Caco-2 (cell line): ENCODE measurements around the gene CSRP2. TPM values are rescaled to one million over a fixed set of nuclear protein-coding genes. Genes with fewer than 3 reads are reported as not detected.

Experiments used
- BruUV-seq: library from RNA; stranded (reverse); fragments of 400-500 nt; replicated peaks from 2 replicates; lab custom pipeline; 2021; lab: Mats Ljungman, UMichigan
- CTCF ChIA-PET: fragments of 300-600 bp; sonication (Branson Sonifier 250); formaldehyde crosslinking; loops from one replicate; lab custom pipeline; 2022; ENCODE audit warnings: antibody characterized with exemption; lab: Charles Lee
- POLR2A ChIA-PET: fragments of 300-600 bp; sonication (Branson Sonifier 250); formaldehyde crosslinking; loops from one replicate; lab custom pipeline; 2022; ENCODE audit warnings: antibody characterized with exemption; lab: Charles Lee
- DNase-seq, 2 experiments: peaks; one replicate each; pipeline versions ENCODE4 v3.0.0 to v3.0.0-alpha.2; 2020 to 2022
- H3K27me3 ChIP-seq: replicated peaks from 2 replicates; pipeline ENCODE4 v1.6.0; 2011; ENCODE audit warnings: low read length; ENCODE audit not compliant: control insufficient read depth, insufficient read depth
- H3K36me3 ChIP-seq: 2 replicates; pipeline ENCODE4 v1.5.1; 2011; ENCODE audit warnings: low read length; ENCODE audit not compliant: control insufficient read depth, insufficient read depth
- H3K4me1 ChIP-seq: fragments of 250-450 bp; sonication (Bioruptor Pico); 2 replicates; pipeline ENCODE4 v1.5.1; 2020; ENCODE audit warnings: mild to moderate bottlenecking
- H3K4me3 ChIP-seq: 2 replicates; pipeline ENCODE4 v1.5.1; 2011; ENCODE audit warnings: low read depth, mild to moderate bottlenecking, control low read depth, low read length
- H3K9me3 ChIP-seq: fragments of 250-450 bp; sonication (Bioruptor Pico); 2 replicates; pipeline ENCODE4 v1.5.1; 2020; ENCODE audit warnings: mild to moderate bottlenecking, moderate library complexity
- H3K27ac Mint-ChIP-seq: one replicate; pipeline ENCODE4 v1.8.0; 2022; ENCODE audit warnings: mixed read lengths; ENCODE audit not compliant: unreplicated experiment
- H3K27me3 Mint-ChIP-seq: one replicate; pipeline ENCODE4 v1.8.0; 2022; ENCODE audit warnings: mixed read lengths; ENCODE audit not compliant: insufficient read depth, unreplicated experiment
- H3K36me3 Mint-ChIP-seq: one replicate; pipeline ENCODE4 v1.8.0; 2022; ENCODE audit warnings: mild to moderate bottlenecking, mixed read lengths; ENCODE audit not compliant: insufficient read depth, unreplicated experiment
- H3K4me1 Mint-ChIP-seq: one replicate; pipeline ENCODE4 v1.8.0; 2022; ENCODE audit warnings: low read depth, mixed read lengths; ENCODE audit not compliant: unreplicated experiment
- H3K4me3 Mint-ChIP-seq: one replicate; pipeline ENCODE4 v1.8.0; 2022; ENCODE audit warnings: mild to moderate bottlenecking, moderate library complexity, mixed read lengths; ENCODE audit not compliant: unreplicated experiment
- H3K9me3 Mint-ChIP-seq: one replicate; pipeline ENCODE4 v1.8.0; 2022; ENCODE audit warnings: mixed read lengths; ENCODE audit not compliant: unreplicated experiment
- intact Hi-C: fragments of 100-400 bp; cut with micrococcal nuclease; formaldehyde crosslinking; loops from one replicate; pipeline ENCODE4 v1.10.0; 2022; ENCODE audit not compliant: unreplicated experiment
- total RNA-seq: library from RNA; stranded (reverse); gene quantifications from 2 replicates; pipeline ENCODE4 v1.2.3, GENCODE V29; 2022
- TF ChIP-seq, protein P1 (sequence below), 2 experiments: fragments of 200-600 bp in 1 of 2; IDR thresholded peaks; 1 replicate in 1 of 2; 2 replicates in 1 of 2; pipeline versions ENCODE4 v1.5.1 to v1.8.0; 2011 to 2022; ENCODE audit warnings: antibody characterized with exemption in 1 of 2, control low read depth in 1 of 2, inconsistent platforms in 1 of 2, low read depth in 1 of 2, low read length in 1 of 2, mild to moderate bottlenecking in 1 of 2, moderate library complexity in 1 of 2; ENCODE audit not compliant: insufficient read depth in 1 of 2, severe bottlenecking in 1 of 2, unreplicated experiment in 1 of 2

CSRP2 gene
- total RNA-seq, 1 experiment from 2014 or later: 27.9 TPM

DNA sequence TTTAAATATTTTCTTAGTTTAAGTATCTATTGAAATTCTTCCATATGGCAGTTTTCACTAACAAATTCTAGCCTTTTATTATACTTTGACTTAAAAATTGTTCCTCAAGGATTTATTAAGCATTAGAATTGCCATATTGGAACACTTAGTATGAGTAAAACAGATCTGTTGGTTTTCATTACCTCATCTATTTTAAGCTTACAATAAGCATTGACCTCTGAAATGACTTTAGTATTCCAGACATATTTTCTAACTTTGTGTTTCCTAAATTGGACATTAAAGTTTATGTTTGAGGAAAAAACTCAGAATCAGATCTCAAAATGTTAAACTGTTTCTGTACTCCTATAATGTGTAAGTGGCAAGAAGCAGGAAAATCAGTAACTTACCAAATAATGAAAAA, 48.4 kb downstream of the CSRP2 start:
- no peak overlapping the region for H3K4me3 Mint-ChIP-seq
- POLR2A ChIA-PET: no interaction called here
- peaks cover 4% of the 10 kb centered on the region for H3K36me3 Mint-ChIP-seq
- H3K9me3 ChIP-seq: no peaks in the 10 kb centered on the region
- H3K27me3 Mint-ChIP-seq: no peaks in the 10 kb centered on the region
- intact Hi-C loops: no loop called here
- TF ChIP-seq, protein P1, sequence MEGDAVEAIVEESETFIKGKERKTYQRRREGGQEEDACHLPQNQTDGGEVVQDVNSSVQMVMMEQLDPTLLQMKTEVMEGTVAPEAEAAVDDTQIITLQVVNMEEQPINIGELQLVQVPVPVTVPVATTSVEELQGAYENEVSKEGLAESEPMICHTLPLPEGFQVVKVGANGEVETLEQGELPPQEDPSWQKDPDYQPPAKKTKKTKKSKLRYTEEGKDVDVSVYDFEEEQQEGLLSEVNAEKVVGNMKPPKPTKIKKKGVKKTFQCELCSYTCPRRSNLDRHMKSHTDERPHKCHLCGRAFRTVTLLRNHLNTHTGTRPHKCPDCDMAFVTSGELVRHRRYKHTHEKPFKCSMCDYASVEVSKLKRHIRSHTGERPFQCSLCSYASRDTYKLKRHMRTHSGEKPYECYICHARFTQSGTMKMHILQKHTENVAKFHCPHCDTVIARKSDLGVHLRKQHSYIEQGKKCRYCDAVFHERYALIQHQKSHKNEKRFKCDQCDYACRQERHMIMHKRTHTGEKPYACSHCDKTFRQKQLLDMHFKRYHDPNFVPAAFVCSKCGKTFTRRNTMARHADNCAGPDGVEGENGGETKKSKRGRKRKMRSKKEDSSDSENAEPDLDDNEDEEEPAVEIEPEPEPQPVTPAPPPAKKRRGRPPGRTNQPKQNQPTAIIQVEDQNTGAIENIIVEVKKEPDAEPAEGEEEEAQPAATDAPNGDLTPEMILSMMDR (IDR thresholded peaks at IDR 0.05; ENCODE audit: insufficient read depth in 1 of 2, low read depth in 1 of 2, low read length in 1 of 2, severe bottlenecking in 1 of 2, unreplicated experiment in 1 of 2): no peak
- H3K4me1 Mint-ChIP-seq: no peaks in the 10 kb centered on the region
- H3K27ac Mint-ChIP-seq: no peak overlapping the region
- no peak for DNase-seq
- no peaks in the 10 kb centered on the region for H3K4me1 ChIP-seq
- H3K9me3 Mint-ChIP-seq: no peaks in the 10 kb centered on the region
- H3K4me3 ChIP-seq: no peak overlapping the region
- H3K36me3 ChIP-seq: no peaks in the 10 kb centered on the region
- no peaks in the 10 kb centered on the region for H3K27me3 ChIP-seq
- CTCF ChIA-PET: no interaction called here
- BruUV-seq: no TSS peak

DNA sequence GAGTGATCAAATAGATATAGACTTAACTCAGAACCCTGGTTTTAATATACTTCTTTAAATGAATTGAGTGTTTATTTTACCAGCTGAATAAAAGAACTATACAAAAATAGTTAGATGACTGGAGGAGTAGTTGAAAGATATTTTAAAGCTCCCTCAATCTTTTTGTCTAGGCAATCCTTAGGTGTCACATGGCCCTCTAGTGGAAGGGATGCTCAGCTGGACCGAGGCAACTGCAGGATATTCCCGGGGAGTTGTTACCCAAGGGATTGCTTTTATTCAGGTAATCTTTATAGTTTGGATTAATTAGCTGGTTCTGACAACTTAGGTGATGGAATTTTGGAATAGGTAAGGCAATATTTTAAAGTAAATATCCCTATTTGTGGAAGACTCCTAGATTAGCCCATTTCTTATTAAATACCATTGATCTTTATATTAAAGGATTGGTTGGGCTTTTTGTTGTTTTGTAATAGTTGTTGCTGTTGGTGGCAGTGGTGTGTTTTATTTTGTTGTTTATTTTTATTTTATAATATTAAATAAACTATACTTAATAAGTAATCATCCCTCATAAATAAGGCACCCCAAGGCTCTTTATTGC, 57.8 kb downstream of the CSRP2 start:
- H3K36me3 ChIP-seq: no peaks in the 10 kb centered on the region
- no peak overlapping the region for H3K4me3 ChIP-seq
- H3K27ac Mint-ChIP-seq: no peak overlapping the region
- no peaks in the 10 kb centered on the region for H3K4me1 Mint-ChIP-seq
- H3K9me3 Mint-ChIP-seq: no peaks in the 10 kb centered on the region
- H3K4me1 ChIP-seq: no peaks in the 10 kb centered on the region
- no peak overlapping the region for H3K4me3 Mint-ChIP-seq
- no peaks in the 10 kb centered on the region for H3K27me3 Mint-ChIP-seq
- BruUV-seq: no TSS peak
- TF ChIP-seq, protein P1 (IDR thresholded peaks at IDR 0.05; ENCODE audit: insufficient read depth in 1 of 2, low read depth in 1 of 2, low read length in 1 of 2, severe bottlenecking in 1 of 2, unreplicated experiment in 1 of 2): peak; percentile 63 to 76
- CTCF ChIA-PET: interaction anchor here (1.0 kb wide), 3 partner anchors 190 to 200 kb away, joined by 3 to 6 read pairs (median 4); no protein-coding TSS in a partner anchor
- no peaks in the 10 kb centered on the region for H3K27me3 ChIP-seq
- H3K9me3 ChIP-seq: no peaks in the 10 kb centered on the region
- intact Hi-C loops: loop anchor here (1.0 to 2.0 kb wide), 2 partner anchors 190 to 200 kb away; no protein-coding TSS in a partner anchor
- POLR2A ChIA-PET: no interaction called here
- no peaks in the 10 kb centered on the region for H3K36me3 Mint-ChIP-seq
- DNase-seq: peak; percentile 52

DNA sequence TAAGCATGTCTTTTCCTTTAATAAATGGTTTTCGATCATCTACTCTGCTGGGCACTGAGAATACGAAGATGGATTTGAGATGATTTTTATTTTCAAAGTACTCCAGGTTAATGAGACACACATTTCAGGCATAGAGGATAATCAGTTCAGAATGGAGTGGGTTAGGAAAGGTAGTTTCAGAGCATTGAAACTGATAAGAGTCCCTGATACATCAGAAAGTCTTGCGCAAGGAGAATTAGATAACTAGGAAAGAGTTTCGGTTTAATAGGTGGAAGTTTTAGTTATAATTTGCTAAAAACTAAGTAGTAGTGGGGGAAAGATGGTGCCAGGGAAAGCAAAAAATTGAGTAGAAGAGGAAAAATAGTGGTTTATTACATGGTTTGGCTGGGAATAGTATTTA, 64.8 kb downstream of the CSRP2 start:
- CTCF ChIA-PET: no interaction called here
- intact Hi-C loops: no loop called here
- POLR2A ChIA-PET: no interaction called here
- Histone ChIP-seq H3K4me3 (no peak overlapping the region), H3K9me3 (no peaks in the 10 kb centered on the region), H3K4me1 (no peaks in the 10 kb centered on the region), H3K27me3 (no peaks in the 10 kb centered on the region), H3K36me3 (no peaks in the 10 kb centered on the region; the same call in 1 of the 2 replicates)
- TF ChIP-seq, protein P1 (IDR thresholded peaks at IDR 0.05; ENCODE audit: insufficient read depth in 1 of 2, low read depth in 1 of 2, low read length in 1 of 2, severe bottlenecking in 1 of 2, unreplicated experiment in 1 of 2): no peak
- peaks cover 33% of the 10 kb centered on the region for H3K36me3 Mint-ChIP-seq
- DNase-seq: no peak
- no peak overlapping the region for H3K4me3 Mint-ChIP-seq
- H3K27ac Mint-ChIP-seq: no peak overlapping the region
- no peaks in the 10 kb centered on the region for H3K27me3 Mint-ChIP-seq
- H3K9me3 Mint-ChIP-seq: no peaks in the 10 kb centered on the region
- no peaks in the 10 kb centered on the region for H3K4me1 Mint-ChIP-seq
- no TSS peak for BruUV-seq
